H1 (cell line): ENCODE measurements around the gene FRMPD4. TPM values are rescaled to one million over a fixed set of nuclear protein-coding genes. Genes with fewer than 3 reads are reported as not detected.

Experiments
- CTCF ChIA-PET: fragments of 300-600 bp; sonication (Branson Sonifier 250); formaldehyde crosslinking; loops from one replicate; lab custom pipeline; 2021; ENCODE audit not compliant: partially characterized antibody; lab: Charles Lee
- POLR2A ChIA-PET: fragments of 300-600 bp; sonication (Branson Sonifier 250); formaldehyde crosslinking; loops from one replicate; lab custom pipeline; 2021; ENCODE audit warnings: inconsistent platforms; ENCODE audit not compliant: partially characterized antibody; lab: Charles Lee
- DNase-seq, 2 experiments: peaks; one replicate each; pipeline versions ENCODE4 v3.0.0 to v3.0.0-alpha.2; 2010 to 2022; ENCODE audit warnings: low spot score in 2 of 2, low read depth in 1 of 2, mixed read lengths in 1 of 2
- FAIRE-seq: peaks from 2 replicates; lab custom pipeline; 2011; peaks lifted over from hg19 to GRCh38; lab: Jason Lieb, UNC
- H2AFZ ChIP-seq: 2 replicates; pipeline ENCODE4 v1.8.1; 2012; ENCODE audit warnings: low read length, inconsistent platforms
- H2AK5ac ChIP-seq: 2 replicates; pipeline ENCODE4 v1.6.1; 2013; ENCODE audit warnings: low read depth, low read length
- H2BK120ac ChIP-seq: replicated peaks from 2 replicates; pipeline ENCODE3; 2013; ENCODE audit warnings: low read depth, low read length, inconsistent platforms
- H2BK12ac ChIP-seq: 2 replicates; pipeline ENCODE4 v1.6.1; 2013; ENCODE audit warnings: low read depth, low read length
- H2BK15ac ChIP-seq: 2 replicates; pipeline ENCODE4 v1.6.1; 2013; ENCODE audit warnings: low read length
- H2BK20ac ChIP-seq: 2 replicates; pipeline ENCODE4 v1.6.1; 2013; ENCODE audit warnings: low read length
- H2BK5ac ChIP-seq: 2 replicates; pipeline ENCODE4 v1.6.1; 2013; ENCODE audit warnings: low read depth, low read length
- H3K14ac ChIP-seq: 2 replicates; pipeline ENCODE4 v1.6.1; 2013; ENCODE audit warnings: inconsistent platforms; ENCODE audit not compliant: insufficient read length
- H3K18ac ChIP-seq: 2 replicates; pipeline ENCODE4 v1.6.1; 2013; ENCODE audit warnings: low read length; ENCODE audit errors: extremely low read depth
- H3K23ac ChIP-seq: 2 replicates; pipeline ENCODE4 v1.6.1; 2013; ENCODE audit warnings: inconsistent platforms; ENCODE audit not compliant: insufficient read length
- H3K23me2 ChIP-seq: 2 replicates; pipeline ENCODE4 v1.6.1; 2013; ENCODE audit warnings: low read depth, low read length
- H3K27ac ChIP-seq: 2 replicates; pipeline ENCODE4 v1.6.1; 2011; ENCODE audit warnings: low read depth, low read length, inconsistent platforms
- H3K27me3 ChIP-seq, 4 experiments: replicated peaks in 1 of 4; 1 replicate in 1 of 4; 2 replicates in 3 of 4; pipeline versions ENCODE4 v1.6.1 to v1.8.1; 2011 to 2013; ENCODE audit warnings: low read length in 3 of 4, mild to moderate bottlenecking in 3 of 4, inconsistent platforms in 2 of 4, mixed read lengths in 2 of 4, moderate library complexity in 1 of 4; ENCODE audit not compliant: control insufficient read depth in 3 of 4, insufficient read depth in 3 of 4; ENCODE audit errors: extremely low read depth in 1 of 4
- H3K36me3 ChIP-seq, 4 experiments: 2 replicates each; pipeline versions ENCODE4 v1.6.1 to v1.8.1; 2011 to 2013; ENCODE audit warnings: mild to moderate bottlenecking in 4 of 4, low read length in 3 of 4, moderate library complexity in 2 of 4, control low read depth in 1 of 4, inconsistent platforms in 1 of 4; ENCODE audit not compliant: insufficient read depth in 4 of 4, control insufficient read depth in 2 of 4
- H3K4ac ChIP-seq: replicated peaks from 2 replicates; pipeline ENCODE3; 2013; ENCODE audit warnings: low read length, low read depth, mixed read lengths, inconsistent platforms; ENCODE audit not compliant: insufficient read length
- H3K4me1 ChIP-seq, 4 experiments: replicated peaks in 1 of 4; 1 replicate in 1 of 4; 2 replicates in 3 of 4; pipeline versions ENCODE4 v1.6.1 to v1.8.1; 2011 to 2013; ENCODE audit warnings: low read length in 3 of 4, inconsistent platforms in 2 of 4, mixed read lengths in 1 of 4; ENCODE audit not compliant: insufficient read depth in 4 of 4, control insufficient read depth in 3 of 4
- H3K4me2 ChIP-seq, 2 experiments: 2 replicates each; pipeline versions ENCODE4 v1.6.1 to v1.8.1; 2011 to 2013; ENCODE audit warnings: low read depth in 2 of 2, low read length in 2 of 2, control low read depth in 1 of 2, inconsistent platforms in 1 of 2, mild to moderate bottlenecking in 1 of 2; ENCODE audit not compliant: insufficient read depth in 1 of 2
- H3K4me3 ChIP-seq, 4 experiments: fragments of 200-600, 300-600 bp in 1 of 4; sonication (generic), shearing (Covaris generic), sonication (Bioruptor Twin) in 1 of 4; 2 replicates each; pipeline versions ENCODE4 v1.5.1 to v1.8.1; 2011 to 2016; ENCODE audit warnings: low read length in 4 of 4, low read depth in 3 of 4, control low read depth in 2 of 4, inconsistent platforms in 2 of 4, mild to moderate bottlenecking in 2 of 4, mixed read lengths in 1 of 4, moderate library complexity in 1 of 4; ENCODE audit not compliant: insufficient read depth in 2 of 4; ENCODE audit errors: extremely low read depth in 1 of 4
- H3K56ac ChIP-seq: replicated peaks from 2 replicates; pipeline ENCODE3; 2013; ENCODE audit warnings: low read depth, mild to moderate bottlenecking, mixed read lengths, low read length, inconsistent platforms; ENCODE audit not compliant: insufficient read length
- H3K79me1 ChIP-seq: 2 replicates; pipeline ENCODE4 v1.6.1; 2013; ENCODE audit warnings: low read depth, low read length, control low read depth
- H3K79me2 ChIP-seq, 2 experiments: 2 replicates each; pipeline versions ENCODE4 v1.6.1 to v1.8.1; 2012 to 2013; ENCODE audit warnings: low read length in 2 of 2, mild to moderate bottlenecking in 2 of 2, inconsistent platforms in 1 of 2; ENCODE audit not compliant: insufficient read depth in 2 of 2, control insufficient read depth in 1 of 2
- H3K9ac ChIP-seq, 4 experiments: replicated peaks in 1 of 4; 1 replicate in 1 of 4; 2 replicates in 3 of 4; pipeline versions ENCODE4 v1.6.1 to v1.8.1; 2011 to 2013; ENCODE audit warnings: low read depth in 3 of 4, low read length in 3 of 4, control low read depth in 2 of 4, mild to moderate bottlenecking in 2 of 4, moderate library complexity in 2 of 4, inconsistent platforms in 1 of 4; ENCODE audit errors: extremely low read depth in 1 of 4
- H3K9me3 ChIP-seq, 2 experiments: 2 replicates each; pipeline versions ENCODE4 v1.6.1 to v1.8.1; 2012 to 2013; ENCODE audit warnings: mild to moderate bottlenecking in 2 of 2, moderate library complexity in 2 of 2, control low read depth in 1 of 2, inconsistent platforms in 1 of 2, low read depth in 1 of 2, low read length in 1 of 2, mixed read lengths in 1 of 2; ENCODE audit not compliant: insufficient read depth in 2 of 2
- H4K20me1 ChIP-seq, 2 experiments: replicated peaks in 1 of 2; 2 replicates each; pipeline versions ENCODE3 to v1.8.1; 2011 to 2013; ENCODE audit warnings: inconsistent platforms in 2 of 2, low read length in 2 of 2, mild to moderate bottlenecking in 1 of 2; ENCODE audit not compliant: insufficient read depth in 2 of 2, control insufficient read depth in 1 of 2
- H4K5ac ChIP-seq: 2 replicates; pipeline ENCODE4 v1.6.1; 2013; ENCODE audit warnings: low read length, low read depth, mixed read lengths, inconsistent platforms; ENCODE audit not compliant: insufficient read length
- H4K8ac ChIP-seq: 2 replicates; pipeline ENCODE4 v1.8.0; 2013; ENCODE audit warnings: mild to moderate bottlenecking, moderate library complexity, low read length, inconsistent platforms; ENCODE audit not compliant: insufficient read depth; ENCODE audit errors: extremely low read depth
- H4K91ac ChIP-seq: replicated peaks from 2 replicates; pipeline ENCODE3; 2013; ENCODE audit warnings: low read length, mixed read lengths, inconsistent platforms; ENCODE audit not compliant: insufficient read length
- CEBPB ChIP-seq: IDR thresholded peaks from 2 replicates; pipeline ENCODE4 v1.6.1; 2012; ENCODE audit warnings: low read depth, low read length
- CHD2 ChIP-seq: IDR thresholded peaks from 2 replicates; pipeline ENCODE4 v1.6.1; 2012; ENCODE audit warnings: low read length, improper control_type of control experiment
- CTBP2 ChIP-seq: IDR thresholded peaks from 2 replicates; pipeline ENCODE4 v1.7.0; 2011; ENCODE audit warnings: borderline replicate concordance, mild to moderate bottlenecking, moderate library complexity, mixed read lengths, low read length; ENCODE audit not compliant: insufficient read depth, insufficient read length
- EP300 ChIP-seq, 2 experiments: IDR thresholded peaks; 1 replicate in 1 of 2; 2 replicates in 1 of 2; pipeline ENCODE4 v1.6.1; 2011 to 2012; ENCODE audit warnings: low read depth in 2 of 2, low read length in 2 of 2, mild to moderate bottlenecking in 2 of 2, borderline replicate concordance in 1 of 2, inconsistent platforms in 1 of 2, moderate library complexity in 1 of 2
- MAFK ChIP-seq: IDR thresholded peaks from 2 replicates; pipeline ENCODE4 v1.6.1; 2012; ENCODE audit warnings: low read depth, mild to moderate bottlenecking, improper control_type of control experiment, low read length
- POLR2A ChIP-seq, 2 experiments: IDR thresholded peaks; 1 replicate in 1 of 2; 2 replicates in 1 of 2; pipeline ENCODE4 v1.6.1; 2011; ENCODE audit warnings: low read depth in 2 of 2, low read length in 2 of 2, mild to moderate bottlenecking in 2 of 2; ENCODE audit errors: control extremely low read depth in 1 of 2
- RBBP5 ChIP-seq: IDR thresholded peaks from 2 replicates; pipeline ENCODE4 v1.7.1; 2012; ENCODE audit warnings: low read depth, mild to moderate bottlenecking, inconsistent platforms, low read length, moderate library complexity, borderline replicate concordance
- RFX5 ChIP-seq: IDR thresholded peaks from 2 replicates; pipeline ENCODE4 v1.6.1; 2011; ENCODE audit warnings: low read depth, low read length, improper control_type of control experiment, borderline replicate concordance
- SP1 ChIP-seq: IDR thresholded peaks from 2 replicates; pipeline ENCODE4 v1.6.1; 2011; ENCODE audit warnings: low read depth, low read length
- TAF1 ChIP-seq: IDR thresholded peaks from 2 replicates; pipeline ENCODE4 v1.6.1; 2011; ENCODE audit warnings: mild to moderate bottlenecking, low read depth, low read length
- TAF7 ChIP-seq: optimal IDR thresholded peaks from 2 replicates; pipeline ENCODE3; 2011; ENCODE audit warnings: low read depth, mild to moderate bottlenecking, inconsistent platforms, low read length, moderate library complexity, borderline replicate concordance
- WGBS, 2 experiments: shearing (Covaris generic) in 1 of 2; methylation state at CpG; one replicate each; pipeline versions ENCODE4 v1.1.6 to v1.1.7; 2013 to 2015; ENCODE audit warnings: low lambda C conversion rate in 2 of 2, mixed read lengths in 2 of 2, inconsistent platforms in 1 of 2, low coverage in 1 of 2, missing lambda C conversion rate in 1 of 2; ENCODE audit not compliant: insufficient replicate concordance in 2 of 2, insufficient coverage in 1 of 2, insufficient read length in 1 of 2; ENCODE audit errors: extremely low coverage in 1 of 2, missing lambda C conversion rate in 1 of 2; 5-methylcytosine and 5-hydroxymethylcytosine counted together
- polyA plus RNA-seq, 7 experiments: library from polyadenylated mRNA; depleted of rRNA in 3 of 7; stranded (reverse) in 5 of 7; unstranded in 2 of 7; fragments of >200 nt in 5 of 7; fragments of 200-250 nt in 2 of 7; gene quantifications; 1 replicate in 5 of 7; 2 replicates in 1 of 7; 4 replicates in 1 of 7; pipeline versions ENCODE4 v1.2.1 to v1.2.3, GENCODE V29; 2011 to 2013; ENCODE audit warnings: missing spikeins in 2 of 7, mixed read lengths in 2 of 7
- total RNA-seq: library from RNA; stranded (reverse); fragmentation: NEBNext Ultra II Directional; extraction: Animal tissue kit (Norgen Biotek cat#: 25700); gene quantifications from 2 replicates; pipeline ENCODE4 v1.2.1, GENCODE V29; 2021
- TF ChIP-seq, protein P1 (sequence below), 3 experiments: IDR thresholded peaks; 1 replicate in 2 of 3; 2 replicates in 1 of 3; pipeline versions ENCODE4 v1.5.1 to v1.6.1; 2011; ENCODE audit warnings: low read length in 3 of 3, mild to moderate bottlenecking in 3 of 3, inconsistent platforms in 2 of 3, low read depth in 1 of 3, moderate library complexity in 1 of 3; ENCODE audit not compliant: insufficient read depth in 1 of 3; ENCODE audit errors: control extremely low read depth in 1 of 3

FRMPD4 gene
- total and polyA plus RNA-seq, 2 of the 8 experiments (the other 6 are each of a cell fraction or from before 2014, with no cell fraction given): 0.02 to 0.37 TPM

DNA sequence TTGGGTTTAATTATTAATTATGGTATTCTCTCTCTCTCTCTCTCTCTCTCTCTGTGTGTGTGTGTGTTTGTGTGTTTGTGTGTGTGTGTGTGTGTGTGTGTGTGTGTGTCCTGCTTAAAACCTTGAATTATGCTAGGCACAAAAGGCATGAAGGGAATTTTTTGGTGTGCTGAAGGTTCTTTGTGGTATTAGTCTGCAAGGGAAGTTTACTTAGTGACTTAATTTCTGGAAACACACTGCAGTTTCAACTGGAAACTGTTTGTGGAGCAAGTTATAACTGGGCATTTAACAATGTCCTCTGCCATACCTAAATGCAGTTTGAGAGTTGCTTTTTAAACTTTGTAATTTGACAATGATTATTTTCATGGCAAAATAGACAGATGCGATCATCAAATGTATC, 111.7 kb downstream of the FRMPD4 start:
- Histone ChIP-seq H3K4me3 (no peak overlapping the region), H4K5ac (no peak overlapping the region), H2AFZ (no peak overlapping the region), H2BK20ac (no peak overlapping the region), H4K20me1 (no peaks in the 10 kb centered on the region), H3K4me2 (no peak overlapping the region), H4K8ac (no peak overlapping the region), H2AK5ac (no peak overlapping the region), H4K91ac (no peak overlapping the region), H3K79me2 (no peaks in the 10 kb centered on the region), H3K4ac (no peak overlapping the region), H3K27ac (no peak overlapping the region), H3K23me2 (no peaks in the 10 kb centered on the region), H3K18ac (no peak overlapping the region), H3K79me1 (no peaks in the 10 kb centered on the region), H2BK15ac (no peak overlapping the region), H3K23ac (no peak overlapping the region), H3K14ac (no peak overlapping the region), H3K4me1 (no peaks in the 10 kb centered on the region), H3K56ac (no peak overlapping the region), H3K9me3 (no peaks in the 10 kb centered on the region), H2BK120ac (no peak overlapping the region), H3K27me3 (no peaks in the 10 kb centered on the region), H2BK12ac (no peak overlapping the region), H3K9ac (no peak overlapping the region), H2BK5ac (no peak overlapping the region), H3K36me3 (no peaks in the 10 kb centered on the region)
- ChIA-PET CTCF (no interaction called here), POLR2A (no interaction called here)
- DNase-seq (no peak), FAIRE-seq (no peak)
- 88% methylated on average over 1 of the region's 1 CpG; no CpG with 5 or more reads in 1 of the 2 experiments for WGBS, 2 experiments
- TF ChIP-seq RBBP5: no peak
- no peak for TF ChIP-seq MAFK
- no peak for TF ChIP-seq POLR2A (IDR thresholded peaks at IDR 0.05; ENCODE audit: control extremely low read depth in 1 of 2, low read depth in 2 of 2, low read length in 2 of 2)
- TF ChIP-seq CTBP2: no peak
- no peak for TF ChIP-seq SP1
- no peak for TF ChIP-seq CEBPB
- TF ChIP-seq TAF7: no peak
- TF ChIP-seq EP300 (IDR thresholded peaks at IDR 0.05; ENCODE audit: borderline replicate concordance in 1 of 2, low read depth in 2 of 2, low read length in 2 of 2): no peak
- TF ChIP-seq RFX5: no peak
- TF ChIP-seq, protein P1, sequence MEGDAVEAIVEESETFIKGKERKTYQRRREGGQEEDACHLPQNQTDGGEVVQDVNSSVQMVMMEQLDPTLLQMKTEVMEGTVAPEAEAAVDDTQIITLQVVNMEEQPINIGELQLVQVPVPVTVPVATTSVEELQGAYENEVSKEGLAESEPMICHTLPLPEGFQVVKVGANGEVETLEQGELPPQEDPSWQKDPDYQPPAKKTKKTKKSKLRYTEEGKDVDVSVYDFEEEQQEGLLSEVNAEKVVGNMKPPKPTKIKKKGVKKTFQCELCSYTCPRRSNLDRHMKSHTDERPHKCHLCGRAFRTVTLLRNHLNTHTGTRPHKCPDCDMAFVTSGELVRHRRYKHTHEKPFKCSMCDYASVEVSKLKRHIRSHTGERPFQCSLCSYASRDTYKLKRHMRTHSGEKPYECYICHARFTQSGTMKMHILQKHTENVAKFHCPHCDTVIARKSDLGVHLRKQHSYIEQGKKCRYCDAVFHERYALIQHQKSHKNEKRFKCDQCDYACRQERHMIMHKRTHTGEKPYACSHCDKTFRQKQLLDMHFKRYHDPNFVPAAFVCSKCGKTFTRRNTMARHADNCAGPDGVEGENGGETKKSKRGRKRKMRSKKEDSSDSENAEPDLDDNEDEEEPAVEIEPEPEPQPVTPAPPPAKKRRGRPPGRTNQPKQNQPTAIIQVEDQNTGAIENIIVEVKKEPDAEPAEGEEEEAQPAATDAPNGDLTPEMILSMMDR (IDR thresholded peaks at IDR 0.05; ENCODE audit: control extremely low read depth in 1 of 3, insufficient read depth in 1 of 3, low read depth in 1 of 3, low read length in 3 of 3): no peak
- TF ChIP-seq TAF1: no peak
- TF ChIP-seq CHD2: no peak
